IPS-18a (cell line): ENCODE data around the gene MED13L.

Source experiments
- H3K27ac ChIP-seq: one replicate; pipeline ENCODE4 v1.5.1; 2013; ENCODE audit warnings: low read length
- H3K27me3 ChIP-seq: one replicate; pipeline ENCODE4 v1.6.1; 2013; ENCODE audit warnings: mild to moderate bottlenecking, low read length; ENCODE audit not compliant: control insufficient read depth, insufficient read depth
- H3K36me3 ChIP-seq: one replicate; pipeline ENCODE4 v1.6.1; 2013; ENCODE audit warnings: low read depth, low read length; ENCODE audit not compliant: control insufficient read depth
- H3K4me1 ChIP-seq: one replicate; pipeline ENCODE4 v1.6.1; 2013; ENCODE audit warnings: low read depth, low read length; ENCODE audit not compliant: control insufficient read depth
- H3K4me3 ChIP-seq: one replicate; pipeline ENCODE4 v1.5.1; 2013; ENCODE audit warnings: low read length
- H3K9ac ChIP-seq: one replicate; pipeline ENCODE4 v1.6.1; 2013; ENCODE audit warnings: mild to moderate bottlenecking, low read length, moderate library complexity
- H3K9me3 ChIP-seq: one replicate; pipeline ENCODE4 v1.6.1; 2013; ENCODE audit warnings: low read depth, low read length; ENCODE audit not compliant: control insufficient read depth

MED13L gene

GRCh38 chr12:115934877-115935276 lies 342.6 kb downstream of the MED13L start:
- Histone ChIP-seq H3K27ac (no peak overlapping the region), H3K9ac (no peak overlapping the region), H3K4me3 (no peak overlapping the region), H3K36me3 (no peaks in the 10 kb centered on the region), H3K4me1 (no peaks in the 10 kb centered on the region), H3K27me3 (no peaks in the 10 kb centered on the region), H3K9me3 (no peaks in the 10 kb centered on the region)

GRCh38 chr12:115934046-115934445 lies 343.4 kb downstream of the MED13L start:
- Histone ChIP-seq H3K4me3 (no peak overlapping the region), H3K4me1 (no peaks in the 10 kb centered on the region), H3K36me3 (no peaks in the 10 kb centered on the region), H3K27me3 (no peaks in the 10 kb centered on the region), H3K27ac (no peak overlapping the region), H3K9me3 (no peaks in the 10 kb centered on the region), H3K9ac (no peak overlapping the region)

GRCh38 chr12:115932066-115932465 lies 345.4 kb downstream of the MED13L start:
- Histone ChIP-seq H3K9ac (no peak overlapping the region), H3K4me1 (no peaks in the 10 kb centered on the region), H3K36me3 (no peaks in the 10 kb centered on the region), H3K9me3 (no peaks in the 10 kb centered on the region), H3K27ac (no peak overlapping the region), H3K27me3 (no peaks in the 10 kb centered on the region), H3K4me3 (no peak overlapping the region)

DNA sequence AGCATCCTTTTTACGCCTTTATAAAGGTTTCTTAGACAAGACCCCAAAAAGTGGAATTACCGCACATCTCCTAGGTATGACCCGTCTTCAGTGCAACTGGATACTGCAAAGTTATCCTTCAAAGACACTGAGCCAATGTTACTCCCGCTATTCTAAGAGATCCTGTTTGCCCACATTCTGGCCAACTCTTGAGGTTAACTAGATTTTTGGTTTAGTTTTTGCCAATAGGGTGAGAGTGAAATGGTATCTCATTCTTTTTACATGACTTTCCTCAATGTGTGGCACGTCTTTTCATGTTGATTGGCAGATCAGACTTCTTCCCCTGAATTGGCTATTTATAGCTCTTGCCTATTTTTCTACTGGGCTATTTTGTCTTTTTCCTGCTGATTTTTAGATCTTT lies 347.2 kb downstream of the MED13L start:
- no peak overlapping the region for H3K27ac ChIP-seq
- H3K9ac ChIP-seq, result no peak overlapping the region
- no peaks in the 10 kb centered on the region for H3K36me3 ChIP-seq
- H3K9me3 ChIP-seq, result no peaks in the 10 kb centered on the region
- no peaks in the 10 kb centered on the region for H3K4me1 ChIP-seq
- H3K27me3 ChIP-seq, result no peaks in the 10 kb centered on the region
- no peak overlapping the region for H3K4me3 ChIP-seq

DNA sequence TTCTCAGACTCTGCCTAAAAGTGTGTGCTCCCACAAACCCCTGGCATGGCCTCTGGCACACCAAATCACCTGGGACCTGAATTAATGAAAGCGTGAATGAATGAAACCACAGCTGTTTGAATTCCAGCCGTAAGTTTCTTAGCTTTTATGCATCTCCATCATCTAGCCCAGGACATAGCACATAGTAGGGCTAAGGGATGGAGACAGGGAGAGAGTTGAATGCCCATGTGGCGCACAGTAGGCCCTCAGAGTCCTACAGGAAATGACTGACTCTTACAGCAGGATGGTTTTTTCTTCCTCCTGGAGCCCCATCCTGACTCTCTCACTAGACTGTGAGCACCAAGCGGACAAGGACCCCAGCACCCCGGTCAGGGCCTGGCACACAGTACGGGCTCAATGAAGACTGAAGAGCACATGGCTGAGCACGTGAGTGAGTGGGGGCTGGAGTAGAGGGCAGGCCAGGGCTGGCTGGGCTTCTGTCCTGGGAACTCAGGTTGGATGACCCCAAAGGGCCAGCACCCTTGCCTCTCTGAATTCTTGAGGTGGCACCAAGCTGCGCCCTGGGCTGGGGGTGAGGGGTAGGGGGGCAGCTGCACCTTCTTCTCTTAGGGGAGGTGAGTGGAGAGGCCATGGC lies 351.3 kb downstream of the MED13L start:
- no peak overlapping the region for H3K9ac ChIP-seq
- no peaks in the 10 kb centered on the region for H3K27me3 ChIP-seq
- peaks cover 12% of the 10 kb centered on the region for H3K9me3 ChIP-seq
- no peaks in the 10 kb centered on the region for H3K36me3 ChIP-seq
- H3K4me1 ChIP-seq, result no peaks in the 10 kb centered on the region
- no peak overlapping the region for H3K27ac ChIP-seq
- H3K4me3 ChIP-seq, result no peak overlapping the region

DNA sequence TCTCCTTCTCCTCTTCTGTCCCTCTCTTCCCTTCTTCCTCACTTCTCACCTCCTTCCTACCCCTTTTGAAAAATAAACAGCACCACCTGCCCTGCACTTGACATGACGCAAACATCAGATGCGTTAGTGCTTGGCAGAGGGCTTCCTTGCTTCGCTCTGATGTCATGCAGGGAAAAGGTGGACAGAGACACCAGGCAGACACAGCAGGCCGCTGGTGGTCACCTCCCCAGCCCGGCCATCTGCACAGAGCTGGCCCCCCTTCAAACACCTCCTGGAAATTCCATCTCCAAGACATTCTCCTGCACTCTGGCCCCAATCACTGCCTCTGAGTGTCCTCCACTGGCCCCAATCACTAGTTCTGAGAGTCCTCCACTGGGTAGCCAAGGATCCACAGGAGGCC lies 353.6 kb downstream of the MED13L start:
- H3K9ac ChIP-seq, result no peak overlapping the region
- H3K4me1 ChIP-seq, result no peaks in the 10 kb centered on the region
- no peak overlapping the region for H3K4me3 ChIP-seq
- H3K36me3 ChIP-seq, result no peaks in the 10 kb centered on the region
- peaks cover 12% of the 10 kb centered on the region for H3K9me3 ChIP-seq
- no peak overlapping the region for H3K27ac ChIP-seq
- H3K27me3 ChIP-seq, result no peaks in the 10 kb centered on the region

GRCh38 chr12:115922952-115923564 lies 354.4 kb downstream of the MED13L start:
- Histone ChIP-seq H3K4me1 (no peaks in the 10 kb centered on the region), H3K9me3 (peaks cover 12% of the 10 kb centered on the region), H3K4me3 (no peak overlapping the region), H3K9ac (no peak overlapping the region), H3K36me3 (no peaks in the 10 kb centered on the region), H3K27ac (no peak overlapping the region), H3K27me3 (peaks cover 2% of the 10 kb centered on the region)

DNA sequence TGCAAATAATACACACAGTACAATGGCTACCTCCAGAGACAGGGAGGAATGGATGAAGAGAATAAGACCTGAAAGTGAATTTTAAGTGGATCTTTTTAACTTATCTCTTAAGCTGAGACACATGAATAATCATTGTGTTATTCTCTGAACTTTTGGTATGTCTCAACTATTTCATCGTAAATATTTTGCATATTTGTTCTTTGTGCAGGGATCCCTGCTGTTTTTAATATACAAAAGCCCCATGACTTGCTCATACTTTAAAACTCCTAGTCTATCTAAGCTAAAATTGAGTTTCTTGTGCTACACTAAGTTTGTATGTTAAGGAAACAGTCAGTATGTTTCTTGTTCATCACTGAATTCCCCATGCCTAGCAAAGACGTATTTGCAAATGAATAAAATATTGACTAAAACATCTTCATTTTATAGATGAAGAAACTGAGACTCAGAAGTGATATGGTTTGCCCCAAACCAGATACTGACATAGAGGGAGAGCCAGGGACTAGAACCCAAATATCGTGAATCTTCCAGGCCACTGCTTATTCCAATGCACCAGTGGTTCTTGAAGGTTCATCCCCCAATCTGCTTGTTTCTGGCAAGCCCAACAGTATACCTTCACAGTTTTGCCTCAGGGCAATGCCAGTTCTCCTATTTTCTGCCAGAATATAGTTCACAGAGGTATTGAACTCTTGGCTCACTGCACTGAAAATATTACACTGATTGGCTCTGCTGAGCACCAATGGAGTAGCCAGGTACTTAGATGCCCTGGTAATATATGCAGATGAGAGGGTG lies 356.9 kb downstream of the MED13L start:
- Histone ChIP-seq H3K4me3 (no peak overlapping the region), H3K9me3 (peaks cover 12% of the 10 kb centered on the region), H3K9ac (no peak overlapping the region), H3K4me1 (peaks cover 5% of the 10 kb centered on the region), H3K27ac (no peak overlapping the region), H3K36me3 (no peaks in the 10 kb centered on the region), H3K27me3 (peaks cover 17% of the 10 kb centered on the region)

DNA sequence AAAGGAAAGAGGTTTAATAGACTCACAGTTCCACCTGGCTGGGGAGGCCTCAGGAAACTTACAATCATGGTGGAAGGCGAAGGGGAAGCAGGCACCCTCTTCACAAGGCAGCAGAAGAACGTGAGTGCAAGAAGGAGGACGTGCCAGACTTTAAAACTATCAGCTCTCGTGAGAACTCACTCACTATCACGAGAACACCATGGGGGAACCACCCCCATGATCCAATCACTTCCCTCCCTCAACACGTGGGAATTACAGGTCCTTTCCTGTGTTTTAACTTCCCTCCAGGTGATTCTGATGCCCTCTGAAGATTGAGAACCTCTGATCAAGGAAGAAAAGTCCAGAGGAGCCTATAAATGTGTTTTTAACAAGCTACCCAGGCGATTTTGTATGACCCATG lies 358.7 kb downstream of the MED13L start:
- Histone ChIP-seq H3K4me3 (no peak overlapping the region), H3K4me1 (peaks cover 5% of the 10 kb centered on the region), H3K9me3 (peaks cover 12% of the 10 kb centered on the region), H3K27ac (no peak overlapping the region), H3K9ac (no peak overlapping the region), H3K36me3 (no peaks in the 10 kb centered on the region), H3K27me3 (peaks cover 17% of the 10 kb centered on the region)

DNA sequence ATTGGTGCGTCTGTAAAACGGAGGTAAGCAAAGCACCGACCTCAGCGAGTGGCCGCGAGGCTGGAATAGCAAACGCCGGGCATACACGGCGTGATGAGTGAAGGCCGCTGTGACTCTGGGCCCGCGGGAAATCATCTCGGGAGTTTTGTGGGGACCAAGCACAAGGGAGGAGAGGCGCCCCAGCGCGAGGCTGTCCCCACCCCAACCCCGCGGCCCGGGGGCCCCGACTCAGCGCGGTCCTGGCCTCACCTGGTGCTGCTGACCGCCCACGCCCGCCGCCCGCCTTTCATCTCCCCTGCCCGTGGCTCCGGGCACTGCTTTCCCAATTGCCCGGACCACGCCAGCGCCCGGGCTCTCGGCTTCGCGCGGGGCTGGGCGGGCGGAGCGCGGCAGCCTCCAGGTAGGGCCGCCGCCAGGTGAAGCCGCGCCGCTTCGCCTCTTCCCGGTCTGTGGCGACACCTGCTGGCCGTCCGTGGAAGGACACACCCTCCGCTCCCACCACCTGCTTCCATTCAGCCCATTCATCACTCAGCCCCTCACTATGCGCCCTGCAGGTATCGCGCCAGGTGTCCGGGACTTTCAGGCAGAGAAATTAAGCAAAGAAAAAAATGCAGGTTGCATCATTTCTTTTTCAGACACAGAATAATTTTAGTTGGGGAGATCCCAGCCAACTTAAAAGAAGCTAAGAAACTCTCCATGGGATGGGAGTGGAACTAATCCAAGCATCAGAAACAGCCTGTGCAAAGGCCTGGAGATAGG lies 360.4 kb downstream of the MED13L start:
- Histone ChIP-seq H3K9ac (no peak overlapping the region), H3K9me3 (peaks cover under 1% of the 10 kb centered on the region), H3K4me3 (peak overlapping the region; percentile 45), H3K27me3 (peaks cover 17% of the 10 kb centered on the region), H3K36me3 (no peaks in the 10 kb centered on the region), H3K27ac (no peak overlapping the region), H3K4me1 (peaks cover 5% of the 10 kb centered on the region)

- Histone ChIP-seq H3K9me3 (no peaks in the 10 kb centered on the region), H3K9ac (no peak overlapping the region), H3K4me1 (peaks cover 5% of the 10 kb centered on the region), H3K36me3 (no peaks in the 10 kb centered on the region), H3K27ac (no peak overlapping the region), H3K27me3 (peaks cover 17% of the 10 kb centered on the region), H3K4me3 (no peak overlapping the region)
Observed at GRCh38 chr12:115914122-115914521, 363.4 kb downstream of the MED13L start.
